C4-2B (cell line): Measurements from ENCODE around the gene HS6ST3.

Source experiments
- ZFX ChIP-seq: fragments of 450-650 bp; IDR thresholded peaks from 2 replicates; pipeline ENCODE4 v1.6.1; 2017
- TF ChIP-seq, protein P1 (sequence below): fragments of 450-650 bp; conservative IDR thresholded peaks from 2 replicates; pipeline ENCODE4 v1.5.1; 2017; ENCODE audit warnings: mild to moderate bottlenecking

- TF ChIP-seq, protein P1, sequence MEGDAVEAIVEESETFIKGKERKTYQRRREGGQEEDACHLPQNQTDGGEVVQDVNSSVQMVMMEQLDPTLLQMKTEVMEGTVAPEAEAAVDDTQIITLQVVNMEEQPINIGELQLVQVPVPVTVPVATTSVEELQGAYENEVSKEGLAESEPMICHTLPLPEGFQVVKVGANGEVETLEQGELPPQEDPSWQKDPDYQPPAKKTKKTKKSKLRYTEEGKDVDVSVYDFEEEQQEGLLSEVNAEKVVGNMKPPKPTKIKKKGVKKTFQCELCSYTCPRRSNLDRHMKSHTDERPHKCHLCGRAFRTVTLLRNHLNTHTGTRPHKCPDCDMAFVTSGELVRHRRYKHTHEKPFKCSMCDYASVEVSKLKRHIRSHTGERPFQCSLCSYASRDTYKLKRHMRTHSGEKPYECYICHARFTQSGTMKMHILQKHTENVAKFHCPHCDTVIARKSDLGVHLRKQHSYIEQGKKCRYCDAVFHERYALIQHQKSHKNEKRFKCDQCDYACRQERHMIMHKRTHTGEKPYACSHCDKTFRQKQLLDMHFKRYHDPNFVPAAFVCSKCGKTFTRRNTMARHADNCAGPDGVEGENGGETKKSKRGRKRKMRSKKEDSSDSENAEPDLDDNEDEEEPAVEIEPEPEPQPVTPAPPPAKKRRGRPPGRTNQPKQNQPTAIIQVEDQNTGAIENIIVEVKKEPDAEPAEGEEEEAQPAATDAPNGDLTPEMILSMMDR, result no peak
- TF ChIP-seq ZFX, result no peak
Measured at GRCh38 chr13:96677029-96677428, 587.1 kb downstream of the HS6ST3 start.
